ENCODE measurements around the gene IGF2BP2. TPM values are rescaled to one million over a fixed set of nuclear protein-coding genes. Genes with fewer than 3 reads are reported as not detected.
"Not testable (repeated sequence)": the region's sequence is repeated elsewhere in the genome, so short reads cannot be mapped to it uniquely, and the experiment has no call there.

IGF2BP2 gene
- total RNA-seq, 1 experiment from 2014 or later, result 28.7 TPM

- DNase-seq (ENCODE audit: low spot score), result peak; percentile 58
Measured at GRCh38 chr3:185807445-185808068, 17.3 kb downstream of the IGF2BP2 start.

- DNase-seq (ENCODE audit: low spot score), result not testable (repeated sequence)
Measured at GRCh38 chr3:185798831-185799110, 26.1 kb downstream of the IGF2BP2 start.

GRCh38 chr3:185797993-185798830, 26.6 kb downstream of the IGF2BP2 start:
- peak; percentile 28 for DNase-seq (ENCODE audit: low spot score)

GRCh38 chr3:185797108-185797881, 27.5 kb downstream of the IGF2BP2 start:
- no peak for DNase-seq (ENCODE audit: low spot score)

- peak; percentile 93 for DNase-seq (ENCODE audit: low spot score)
Measured at GRCh38 chr3:185796431-185797107, 28.3 kb downstream of the IGF2BP2 start.

GRCh38 chr3:185793381-185793780, 31.5 kb downstream of the IGF2BP2 start:
- DNase-seq (ENCODE audit: low spot score), result no peak

GRCh38 chr3:185792955-185793354, 31.9 kb downstream of the IGF2BP2 start:
- DNase-seq (ENCODE audit: low spot score), result no peak

GRCh38 chr3:185789891-185790830, 34.7 kb downstream of the IGF2BP2 start:
- DNase-seq (ENCODE audit: low spot score), result peak; percentile 50

- DNase-seq (ENCODE audit: low spot score), result no peak
Measured at GRCh38 chr3:185789134-185789533, 35.7 kb downstream of the IGF2BP2 start.

GRCh38 chr3:185788292-185788691, 36.5 kb downstream of the IGF2BP2 start:
- DNase-seq (ENCODE audit: low spot score), result no peak

- DNase-seq (ENCODE audit: low spot score), result no peak
Measured at GRCh38 chr3:185786956-185787877, 37.6 kb downstream of the IGF2BP2 start.

- peak; percentile 57 for DNase-seq (ENCODE audit: low spot score)
Measured at GRCh38 chr3:185786258-185786657, 38.6 kb downstream of the IGF2BP2 start.

GRCh38 chr3:185784317-185784716, 40.5 kb downstream of the IGF2BP2 start:
- DNase-seq (ENCODE audit: low spot score), result no peak

GRCh38 chr3:185781759-185782158, 43.1 kb downstream of the IGF2BP2 start:
- no peak for DNase-seq (ENCODE audit: low spot score)

GRCh38 chr3:185779461-185779860, 45.4 kb downstream of the IGF2BP2 start:
- DNase-seq (ENCODE audit: low spot score), result no peak

- no peak for DNase-seq (ENCODE audit: low spot score)
Measured at GRCh38 chr3:185778821-185779220, 46.0 kb downstream of the IGF2BP2 start.

GRCh38 chr3:185778094-185778493, 46.7 kb downstream of the IGF2BP2 start:
- DNase-seq (ENCODE audit: low spot score), result no peak

GRCh38 chr3:185770109-185770508, 54.7 kb downstream of the IGF2BP2 start:
- peak; percentile 16 for DNase-seq (ENCODE audit: low spot score)

- peak; percentile 92 for DNase-seq (ENCODE audit: low spot score)
Measured at GRCh38 chr3:185768578-185768982, 56.3 kb downstream of the IGF2BP2 start.
